ENCODE data around the gene NID1. TPM values are rescaled to one million over a fixed set of nuclear protein-coding genes. Genes with fewer than 3 reads are reported as not detected.

The NID1 gene
- total and polyA plus RNA-seq, 12 donors: 26.0 to 216 (median 82.5) TPM

DNA sequence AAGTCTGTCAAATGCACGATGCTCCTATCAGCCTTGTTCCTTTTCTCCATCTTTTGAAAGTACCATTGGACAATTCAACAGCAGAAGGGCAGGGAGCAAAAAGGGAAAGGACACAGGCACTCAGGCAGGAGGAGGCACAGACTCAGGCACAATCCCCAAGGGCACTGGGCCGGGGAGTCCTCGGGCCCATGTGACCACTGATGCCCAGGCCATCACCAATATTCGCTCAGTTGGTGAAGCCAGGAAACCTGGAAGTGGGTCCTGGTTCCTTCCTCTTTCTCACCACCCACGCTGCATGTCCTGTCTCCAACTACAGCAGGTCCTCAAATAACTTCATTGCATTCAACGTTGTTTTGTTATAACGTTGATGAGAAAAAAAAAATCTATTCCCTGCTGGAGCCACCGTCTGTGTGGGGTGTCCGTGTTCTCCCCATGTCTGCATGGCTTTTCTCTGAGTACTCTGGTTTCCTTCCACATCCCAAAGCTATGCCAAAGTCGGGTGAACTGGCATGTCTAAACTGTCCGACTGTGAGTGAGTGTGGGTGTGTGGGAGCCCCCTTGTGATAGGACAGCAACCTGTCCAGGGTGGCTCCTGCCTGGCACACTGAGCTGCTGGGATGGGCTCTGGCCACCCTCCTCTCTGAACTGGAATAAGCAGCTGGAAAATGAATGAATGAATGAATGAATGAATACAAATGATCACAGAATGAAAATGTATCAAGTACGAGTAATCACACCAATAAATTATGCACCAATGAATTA, 12.5 kb downstream of the NID1 start:
- TF ChIP-seq POLR2A (IDR thresholded peaks at IDR 0.05): no peak
- TF ChIP-seq, protein P1, sequence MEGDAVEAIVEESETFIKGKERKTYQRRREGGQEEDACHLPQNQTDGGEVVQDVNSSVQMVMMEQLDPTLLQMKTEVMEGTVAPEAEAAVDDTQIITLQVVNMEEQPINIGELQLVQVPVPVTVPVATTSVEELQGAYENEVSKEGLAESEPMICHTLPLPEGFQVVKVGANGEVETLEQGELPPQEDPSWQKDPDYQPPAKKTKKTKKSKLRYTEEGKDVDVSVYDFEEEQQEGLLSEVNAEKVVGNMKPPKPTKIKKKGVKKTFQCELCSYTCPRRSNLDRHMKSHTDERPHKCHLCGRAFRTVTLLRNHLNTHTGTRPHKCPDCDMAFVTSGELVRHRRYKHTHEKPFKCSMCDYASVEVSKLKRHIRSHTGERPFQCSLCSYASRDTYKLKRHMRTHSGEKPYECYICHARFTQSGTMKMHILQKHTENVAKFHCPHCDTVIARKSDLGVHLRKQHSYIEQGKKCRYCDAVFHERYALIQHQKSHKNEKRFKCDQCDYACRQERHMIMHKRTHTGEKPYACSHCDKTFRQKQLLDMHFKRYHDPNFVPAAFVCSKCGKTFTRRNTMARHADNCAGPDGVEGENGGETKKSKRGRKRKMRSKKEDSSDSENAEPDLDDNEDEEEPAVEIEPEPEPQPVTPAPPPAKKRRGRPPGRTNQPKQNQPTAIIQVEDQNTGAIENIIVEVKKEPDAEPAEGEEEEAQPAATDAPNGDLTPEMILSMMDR (IDR thresholded peaks at IDR 0.05): no peak

DNA sequence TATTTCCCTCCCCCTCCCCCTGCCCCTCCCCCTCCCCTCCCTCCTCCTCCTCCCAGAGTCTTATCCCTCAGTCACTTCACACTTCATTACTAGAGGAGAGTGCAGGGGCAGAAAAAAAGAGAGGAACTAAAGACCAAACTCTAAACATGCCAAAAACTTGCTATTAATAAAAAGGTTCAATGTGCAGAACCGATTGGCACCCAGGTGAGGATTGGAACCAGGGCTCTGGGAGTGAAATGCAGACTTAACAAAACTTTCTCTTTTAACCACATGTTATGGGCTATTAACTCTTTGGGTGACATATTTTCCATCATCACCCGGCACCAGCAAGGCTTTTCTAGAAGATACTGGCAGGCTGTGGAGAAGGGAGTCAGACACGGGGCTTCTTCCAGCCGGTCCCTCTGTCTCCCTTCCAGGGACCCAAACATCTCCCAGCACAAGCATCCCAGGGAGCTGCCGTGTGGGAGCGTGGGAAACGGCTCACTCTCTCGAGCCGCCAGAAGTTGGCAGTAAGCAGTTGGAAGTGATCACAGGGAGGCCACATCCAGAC, 13.6 kb downstream of the NID1 start:
- 21 to 37% (median 36%) methylated on average over 7 to 9 of the region's 9 CpGs for WGBS, 4 donors
- no peaks in the 10 kb centered on the region for H3K27me3 ChIP-seq
- TF ChIP-seq, protein P1 (IDR thresholded peaks at IDR 0.05): no peak
- TF ChIP-seq POLR2A (IDR thresholded peaks at IDR 0.05): no peak
- no peaks in the 10 kb centered on the region for H3K9me3 ChIP-seq (replicated peaks in 1 of 3)
- intact Hi-C loops (cut with DNase I): no loop called here
- peak overlapping the region in 1 of 5 donors; percentile 38 for H3K27ac ChIP-seq
- H3K4me3 ChIP-seq: no peak overlapping the region
- H3K4me1 ChIP-seq (replicated peaks in 1 of 2): peaks cover 0 to 11% of the 10 kb centered on the region in 2 donors
- DNase-seq: no peak
- H3K36me3 ChIP-seq (replicated peaks in 1 of 2): peaks cover 0 to 13% of the 10 kb centered on the region in 2 donors

More for the DNA sequence above, 12.5 kb downstream of the NID1 start:
- no peaks in the 10 kb centered on the region for H3K27me3 ChIP-seq
- H3K36me3 ChIP-seq (replicated peaks in 1 of 2): peaks cover 0 to 8% of the 10 kb centered on the region in 2 donors
- 46 to 54% (median 52%) methylated on average over 11 to 12 of the region's 12 CpGs for WGBS, 4 donors
- DNase-seq: no peak
- H3K4me1 ChIP-seq (replicated peaks in 1 of 2): peaks cover 0 to 11% of the 10 kb centered on the region in 2 donors
- no peak overlapping the region for H3K27ac ChIP-seq
- no peak overlapping the region for H3K4me3 ChIP-seq
- no peaks in the 10 kb centered on the region for H3K9me3 ChIP-seq (replicated peaks in 1 of 3)
- intact Hi-C loops (cut with DNase I): no loop called here

DNA sequence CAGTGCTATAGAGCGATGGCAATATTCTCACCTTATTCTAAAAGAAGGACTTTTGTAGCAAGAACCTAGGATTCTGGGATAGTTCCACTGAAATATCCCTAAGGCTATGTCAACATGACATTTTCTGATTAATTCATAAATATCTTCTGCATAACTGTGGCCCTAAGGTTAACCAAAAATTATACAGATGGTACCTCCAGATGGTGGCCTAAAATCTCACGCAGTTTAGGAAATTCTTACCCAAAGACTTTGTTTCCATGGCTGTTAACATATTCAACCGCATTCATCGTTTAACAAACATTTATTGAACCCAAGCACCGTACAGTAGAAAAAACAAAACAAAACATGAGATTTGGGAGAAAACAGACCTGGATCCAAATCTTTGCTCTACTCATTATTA, 19.1 kb downstream of the NID1 start:
- intact Hi-C loops (cut with DNase I): no loop called here
- Histone ChIP-seq H3K4me3 (no peak overlapping the region), H3K4me1 (replicated peaks in 1 of 2) (no peaks in the 10 kb centered on the region), H3K36me3 (replicated peaks in 1 of 2) (peaks cover 0 to 42% of the 10 kb centered on the region in 2 donors), H3K27ac (no peak overlapping the region), H3K9me3 (replicated peaks in 1 of 3) (no peaks in the 10 kb centered on the region), H3K27me3 (no peaks in the 10 kb centered on the region)
- no peak for DNase-seq
- 94 to 97% (median 95%) methylated on average over 5 of the region's 5 CpGs for WGBS, 4 donors
- TF ChIP-seq POLR2A (IDR thresholded peaks at IDR 0.05): no peak
- TF ChIP-seq, protein P1 (IDR thresholded peaks at IDR 0.05): no peak

DNA sequence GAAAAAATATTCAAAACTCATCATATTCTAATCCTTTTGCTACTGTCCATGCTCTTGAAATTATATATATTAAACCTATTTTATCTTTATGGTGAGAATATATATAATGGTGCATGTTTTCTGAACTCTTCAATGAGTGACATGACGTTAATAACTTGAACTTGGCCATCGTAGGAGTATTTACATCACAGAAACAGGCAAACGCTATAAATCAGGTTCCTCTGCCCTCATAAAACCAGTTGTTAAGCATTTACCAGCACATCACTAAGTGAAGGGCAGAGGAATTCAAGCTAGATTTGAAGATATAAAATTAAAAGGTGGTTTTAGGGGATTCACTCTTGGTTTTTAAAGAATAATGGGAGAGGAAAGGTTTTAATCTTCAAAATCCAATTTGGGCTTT, 20.5 kb downstream of the NID1 start:
- no peak overlapping the region for H3K27ac ChIP-seq
- intact Hi-C loops (cut with DNase I): no loop called here
- H3K36me3 ChIP-seq (replicated peaks in 1 of 2): peaks cover 0 to 42% of the 10 kb centered on the region in 2 donors
- no peak for DNase-seq
- H3K9me3 ChIP-seq (replicated peaks in 1 of 3): no peaks in the 10 kb centered on the region
- TF ChIP-seq POLR2A (IDR thresholded peaks at IDR 0.05): no peak
- TF ChIP-seq, protein P1 (IDR thresholded peaks at IDR 0.05): no peak
- H3K4me3 ChIP-seq: no peak overlapping the region
- no peaks in the 10 kb centered on the region for H3K27me3 ChIP-seq
- no peaks in the 10 kb centered on the region for H3K4me1 ChIP-seq (replicated peaks in 1 of 2)
- 69 to 80% (median 73%) methylated on average over 3 of the region's 3 CpGs for WGBS, 4 donors
